ENCODE measurements around the gene SLC6A18.

Gene SLC6A18

GRCh38 chr5:1187234-1187949 is 37.8 kb upstream of the SLC6A18 start:
- no peak for DNase-seq

GRCh38 chr5:1187950-1188334 is 37.2 kb upstream of the SLC6A18 start:
- no peak for DNase-seq

GRCh38 chr5:1188464-1188863 is 36.7 kb upstream of the SLC6A18 start:
- DNase-seq: no peak

GRCh38 chr5:1189269-1189668 is 35.9 kb upstream of the SLC6A18 start:
- DNase-seq: no peak

GRCh38 chr5:1190278-1190677 is 34.9 kb upstream of the SLC6A18 start:
- DNase-seq: no peak

GRCh38 chr5:1190837-1191239 is 34.3 kb upstream of the SLC6A18 start:
- no peak for DNase-seq

- DNase-seq: no peak
Measured at GRCh38 chr5:1192971-1193590, 32.1 kb upstream of the SLC6A18 start.

- no peak for DNase-seq
Measured at GRCh38 chr5:1193591-1193985, 31.6 kb upstream of the SLC6A18 start.

- no peak for DNase-seq
Measured at GRCh38 chr5:1194378-1194777, 30.8 kb upstream of the SLC6A18 start.

- no peak for DNase-seq
Measured at GRCh38 chr5:1195439-1195838, 29.7 kb upstream of the SLC6A18 start.

- DNase-seq: no peak
Measured at GRCh38 chr5:1195916-1196315, 29.3 kb upstream of the SLC6A18 start.

GRCh38 chr5:1196562-1196961 is 28.6 kb upstream of the SLC6A18 start:
- no peak for DNase-seq

GRCh38 chr5:1197876-1198666 is 27.1 kb upstream of the SLC6A18 start:
- DNase-seq: no peak

- DNase-seq: no peak
Measured at GRCh38 chr5:1199340-1199648, 25.9 kb upstream of the SLC6A18 start.

GRCh38 chr5:1199649-1200494 is 25.3 kb upstream of the SLC6A18 start:
- DNase-seq: no peak

- DNase-seq: no peak
Measured at GRCh38 chr5:1200495-1201326, 24.5 kb upstream of the SLC6A18 start.

GRCh38 chr5:1201327-1202025 is 23.7 kb upstream of the SLC6A18 start, which contains the start of gene SLC6A19:
Gene SLC6A19, plus strand, starts transcription at chr5:1201595. Its CDS starts 56 bp downstream, at chr5:1201651.
- no peak for DNase-seq

GRCh38 chr5:1202026-1202797 is 23.0 kb upstream of the SLC6A18 start:
- no peak for DNase-seq

GRCh38 chr5:1202798-1203185 is 22.4 kb upstream of the SLC6A18 start:
- DNase-seq: no peak

- DNase-seq: no peak
Measured at GRCh38 chr5:1203311-1203967, 21.7 kb upstream of the SLC6A18 start.

Measured in cerebellar nuclear complex (tissue), 1 donor.